Fibroblast of gingiva (primary cell): ENCODE results near the gene TDRD5.

Experiments
- DNase-seq: peaks from one replicate; pipeline ENCODE4 v3.0.0-alpha.2; 2011; ENCODE audit warnings: low read depth

Gene TDRD5, protein sequence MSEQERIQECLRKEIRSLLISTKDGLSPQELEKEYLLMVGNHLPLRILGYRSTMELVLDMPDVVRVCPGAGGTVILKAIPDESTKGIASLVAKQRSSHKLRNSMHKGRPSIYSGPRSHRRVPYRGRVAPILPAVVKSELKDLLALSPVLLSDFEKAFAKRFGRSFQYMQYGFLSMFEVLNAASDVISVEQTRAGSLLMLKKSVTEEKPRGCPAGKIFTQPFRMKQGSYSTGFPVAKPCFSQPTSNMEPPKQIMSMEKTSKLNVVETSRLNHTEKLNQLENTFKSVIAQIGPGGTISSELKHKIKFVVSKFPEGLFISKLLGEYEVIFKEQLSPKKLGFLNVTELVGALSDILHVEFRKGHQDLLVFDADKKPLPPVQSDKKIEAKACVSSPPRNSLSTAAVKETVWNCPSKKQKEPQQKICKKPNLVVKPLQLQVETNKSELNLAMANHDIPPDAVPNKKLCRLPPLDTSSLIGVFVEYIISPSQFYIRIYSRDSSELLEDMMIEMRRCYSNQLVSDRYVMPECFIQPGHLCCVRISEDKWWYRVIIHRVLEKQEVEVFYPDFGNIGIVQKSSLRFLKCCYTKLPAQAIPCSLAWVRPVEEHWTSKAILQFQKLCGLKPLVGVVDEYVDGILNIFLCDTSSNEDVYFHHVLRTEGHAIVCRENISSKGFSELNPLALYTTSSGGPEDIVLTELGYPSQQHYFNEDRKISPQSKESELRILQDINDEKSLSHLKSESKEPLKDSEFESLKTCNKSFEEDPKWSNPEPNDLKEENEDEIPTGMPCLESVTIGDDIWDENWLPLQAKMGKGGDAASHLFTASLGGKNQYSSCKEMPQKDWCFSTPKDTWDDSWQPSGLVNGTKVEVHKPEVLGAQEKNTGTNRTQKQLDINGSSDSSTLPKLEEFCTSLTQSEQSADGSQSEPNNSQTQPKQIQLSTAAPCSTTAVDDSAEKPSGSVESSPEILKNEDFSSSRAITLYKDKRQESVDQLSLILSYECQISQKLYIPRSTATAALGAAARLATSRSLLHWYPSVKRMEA

DNA sequence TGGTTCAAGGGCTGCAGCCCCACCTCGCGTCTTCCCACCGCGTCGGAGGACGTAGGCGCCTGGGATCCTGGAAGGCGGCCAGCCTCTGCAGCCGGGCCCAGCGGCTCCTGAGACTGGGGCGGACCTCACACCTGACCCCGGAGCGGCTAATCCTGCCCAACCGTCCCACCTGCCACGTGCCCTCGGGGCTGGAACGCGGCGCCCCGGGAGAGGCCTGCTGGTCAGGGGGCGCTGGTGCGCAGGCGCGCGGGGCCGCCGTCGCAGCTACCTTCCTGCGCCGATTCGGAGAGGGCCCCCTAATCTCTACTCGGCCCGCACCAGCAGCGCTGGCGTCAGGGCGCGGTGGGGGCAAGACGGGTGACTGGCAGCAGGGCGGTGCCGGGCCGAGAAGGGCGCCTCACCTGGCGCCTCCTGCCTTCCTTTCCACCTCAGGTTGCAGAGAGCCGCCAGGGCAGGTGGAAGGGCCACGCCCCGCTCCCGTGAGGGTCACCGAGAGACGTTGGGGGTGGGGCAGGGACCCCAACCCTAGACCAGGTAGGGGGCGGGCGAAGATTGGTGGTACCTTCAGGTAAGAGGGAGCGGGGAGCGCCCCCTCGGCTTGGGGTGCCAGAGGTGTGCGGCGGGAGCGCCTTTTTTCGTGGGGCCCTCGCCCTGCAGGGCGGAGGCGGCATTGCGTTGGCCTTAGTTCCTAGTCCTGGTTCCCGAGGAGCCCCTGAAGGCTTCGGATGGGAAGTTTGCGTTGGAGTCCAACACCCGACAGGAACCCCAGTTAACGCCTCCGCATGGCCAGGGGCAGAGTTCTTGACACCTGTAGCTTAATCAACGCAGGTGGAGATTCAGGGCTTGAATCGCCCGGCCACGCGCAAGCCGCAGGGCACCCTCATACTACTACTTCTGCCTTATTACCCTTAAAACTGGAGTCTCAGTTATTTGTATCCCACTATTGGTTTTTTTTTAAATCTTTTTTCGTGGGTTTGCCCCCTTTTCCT, at the start of gene TDRD5:
TSS of gene TDRD5 (plus strand) at position 241 of the 989 bp plus-strand sequence. CDS start 784 bp downstream, outside the sequence.
- no peak for DNase-seq

DNA sequence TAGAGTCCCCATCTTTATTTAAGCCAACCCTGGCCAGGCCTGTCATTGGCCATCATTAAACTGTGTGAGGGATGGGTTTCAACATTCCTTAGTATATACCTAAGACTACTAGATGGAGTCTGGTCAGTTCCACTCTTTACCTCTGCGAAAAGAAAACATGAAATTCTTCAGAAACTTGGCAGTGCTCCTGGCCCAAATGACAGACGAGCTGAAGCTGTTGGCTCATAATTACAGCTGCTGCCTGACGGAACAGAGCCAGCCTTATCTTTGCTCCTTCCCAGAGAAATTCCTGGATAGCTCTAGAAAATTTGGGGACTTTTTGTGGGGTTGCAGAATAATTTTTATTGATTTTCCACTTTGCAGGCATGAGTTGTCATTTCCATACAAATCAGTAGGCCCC, 46.3 kb upstream of the TDRD5 start:
- DNase-seq, result no peak

DNA sequence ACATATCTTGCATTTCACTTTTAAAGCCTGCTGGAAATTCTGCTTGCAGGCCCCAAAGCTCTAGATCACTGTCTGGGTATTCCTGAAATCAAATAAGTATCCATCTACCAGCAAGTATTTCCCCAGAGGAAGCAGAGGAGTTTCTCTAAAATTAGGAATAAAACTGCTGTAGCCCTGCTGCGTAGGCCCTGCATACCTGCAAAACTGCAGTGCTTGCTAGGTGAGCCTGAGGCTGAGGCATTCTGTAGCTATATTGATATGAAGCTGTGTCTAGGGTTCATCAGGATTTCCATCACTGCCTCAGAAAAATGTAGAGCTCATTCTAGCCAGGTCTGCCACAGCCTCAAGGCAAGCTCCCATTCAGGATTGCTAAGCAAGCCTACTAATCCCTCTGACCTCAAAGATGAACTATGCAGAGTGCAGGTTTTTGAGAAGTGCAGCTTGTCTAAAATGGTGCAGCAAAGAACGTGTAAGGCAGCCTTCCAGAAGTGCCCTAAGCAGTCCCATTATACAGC, 44.6 kb upstream of the TDRD5 start:
- no peak for DNase-seq

DNA sequence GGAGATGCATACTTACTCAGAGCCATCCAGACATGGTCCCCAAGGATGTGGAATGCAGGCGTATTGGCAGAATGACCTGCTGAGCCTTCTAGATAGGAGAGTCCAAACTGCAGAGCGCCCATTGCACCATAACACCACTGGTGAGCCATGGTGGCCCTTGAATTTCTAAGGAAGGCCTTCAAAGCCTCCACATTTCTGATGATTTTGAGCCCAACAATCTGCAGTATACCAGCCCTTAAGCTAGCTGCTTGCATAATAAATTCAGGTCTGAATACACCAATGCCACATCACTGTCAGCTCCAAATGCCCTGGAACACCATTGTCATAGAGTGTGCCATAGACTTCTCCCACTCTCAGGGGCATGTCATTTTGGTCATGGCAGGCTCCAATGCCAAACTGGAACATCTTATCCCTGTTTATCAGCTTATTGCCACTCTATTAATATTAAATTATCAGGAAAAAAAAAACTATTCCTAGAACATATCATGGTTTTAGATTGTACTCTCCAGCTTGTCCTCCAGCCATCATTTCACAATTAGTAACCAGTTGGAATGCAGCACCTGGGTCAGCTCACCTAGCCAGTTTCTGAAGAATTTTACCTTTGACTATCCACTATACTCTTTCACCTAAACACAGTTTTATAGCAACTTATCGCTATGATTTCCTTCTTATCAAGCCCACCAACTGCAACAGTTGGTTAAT, 42.8 kb upstream of the TDRD5 start:
- DNase-seq, result no peak

DNA sequence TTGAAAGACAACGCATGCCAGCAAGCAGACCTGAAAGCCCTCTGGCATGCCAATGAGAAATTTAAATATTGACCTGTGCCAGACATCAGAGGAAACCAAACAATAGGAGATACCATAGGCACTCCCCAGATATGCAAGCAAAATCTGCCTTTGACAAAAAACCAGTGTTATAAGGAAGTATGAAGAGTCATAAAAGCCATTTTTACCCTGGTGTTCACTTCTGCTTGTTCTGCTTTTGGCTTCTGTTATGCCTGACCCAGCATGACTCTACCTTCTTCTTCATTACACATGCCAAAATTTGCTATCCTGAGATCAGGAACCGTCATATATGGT, 42.3 kb upstream of the TDRD5 start:
- DNase-seq, result no peak

DNA sequence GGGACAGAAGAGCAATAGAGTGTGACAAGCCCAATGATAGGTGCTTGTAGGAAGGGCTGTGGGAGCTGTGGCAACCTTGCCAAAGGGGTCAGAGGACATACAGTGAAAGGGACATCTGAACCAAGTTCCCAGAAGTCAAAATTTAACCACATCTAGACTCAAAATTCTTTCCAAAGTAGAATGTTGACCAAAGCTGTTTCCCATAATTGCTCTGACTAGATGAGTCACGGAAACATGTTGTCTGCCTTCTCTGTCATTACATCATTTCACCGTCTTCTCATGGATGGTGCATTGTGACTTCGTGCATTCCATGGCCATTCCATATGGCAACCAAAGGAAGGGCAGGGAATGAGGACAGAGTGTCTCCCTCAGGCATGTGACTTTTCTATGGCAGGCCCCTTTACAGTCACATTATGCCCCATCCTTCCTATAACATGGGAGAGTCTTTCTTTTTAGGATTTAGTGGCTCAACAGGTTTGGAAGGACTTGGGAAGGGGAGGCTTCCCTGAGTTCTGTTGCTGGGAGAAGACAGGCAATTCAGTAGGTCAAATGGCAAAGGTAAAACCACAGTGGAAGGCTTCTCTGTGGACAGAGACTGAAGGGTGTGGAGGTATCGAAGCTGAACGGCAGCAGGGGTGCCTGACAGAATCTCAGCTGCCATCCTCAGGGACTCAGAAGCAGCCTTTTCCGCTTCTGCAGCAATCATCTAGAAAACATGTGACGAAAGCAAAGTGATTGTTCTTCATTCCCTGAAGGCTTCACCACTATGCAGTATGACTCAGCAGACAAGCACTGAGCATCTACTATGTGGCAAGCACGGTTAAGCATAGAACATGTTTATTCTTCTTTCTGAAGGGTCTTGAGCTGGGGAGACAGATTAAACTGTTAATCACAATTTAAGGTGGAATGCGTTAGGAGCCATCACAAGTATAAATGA, 40.6 kb upstream of the TDRD5 start:
- DNase-seq, result peak; percentile 17

DNA sequence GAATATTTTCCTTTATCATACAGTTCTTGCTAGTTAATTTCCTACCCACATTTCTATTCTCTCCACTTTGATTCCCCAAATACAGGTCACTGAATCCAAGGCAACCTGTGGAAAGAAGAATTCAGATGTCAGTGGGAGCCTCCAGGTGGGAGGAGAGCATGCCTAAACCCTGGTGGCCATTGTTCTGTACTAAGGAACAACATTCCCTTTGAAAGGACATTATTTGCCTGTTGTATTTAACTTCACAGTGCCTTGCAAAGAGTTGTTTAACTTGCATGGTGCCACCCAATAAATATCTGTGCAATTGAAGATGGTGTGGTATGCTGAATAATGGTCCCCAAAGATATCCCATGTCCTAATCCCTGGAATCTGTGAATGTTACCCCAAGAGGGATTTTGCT, 37.2 kb upstream of the TDRD5 start:
- no peak for DNase-seq

DNA sequence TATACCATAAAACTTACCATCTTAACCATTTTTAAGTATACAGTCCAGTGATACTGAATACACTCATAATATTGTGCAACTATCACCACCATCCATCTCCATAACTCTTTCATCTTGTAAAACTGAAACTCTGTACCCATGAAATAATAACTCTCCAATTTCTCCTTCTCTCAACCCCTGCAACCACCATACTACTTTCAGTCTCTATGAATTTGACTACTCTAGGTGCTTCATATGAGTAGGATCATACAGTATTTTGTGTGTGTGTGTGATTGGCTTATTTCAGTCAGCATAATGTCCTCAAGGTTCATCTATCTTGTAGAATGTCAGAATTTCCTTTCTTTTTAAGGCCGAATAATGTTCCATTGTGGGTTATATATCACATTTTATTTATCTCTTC, 33.6 kb upstream of the TDRD5 start:
- DNase-seq, result no peak

DNA sequence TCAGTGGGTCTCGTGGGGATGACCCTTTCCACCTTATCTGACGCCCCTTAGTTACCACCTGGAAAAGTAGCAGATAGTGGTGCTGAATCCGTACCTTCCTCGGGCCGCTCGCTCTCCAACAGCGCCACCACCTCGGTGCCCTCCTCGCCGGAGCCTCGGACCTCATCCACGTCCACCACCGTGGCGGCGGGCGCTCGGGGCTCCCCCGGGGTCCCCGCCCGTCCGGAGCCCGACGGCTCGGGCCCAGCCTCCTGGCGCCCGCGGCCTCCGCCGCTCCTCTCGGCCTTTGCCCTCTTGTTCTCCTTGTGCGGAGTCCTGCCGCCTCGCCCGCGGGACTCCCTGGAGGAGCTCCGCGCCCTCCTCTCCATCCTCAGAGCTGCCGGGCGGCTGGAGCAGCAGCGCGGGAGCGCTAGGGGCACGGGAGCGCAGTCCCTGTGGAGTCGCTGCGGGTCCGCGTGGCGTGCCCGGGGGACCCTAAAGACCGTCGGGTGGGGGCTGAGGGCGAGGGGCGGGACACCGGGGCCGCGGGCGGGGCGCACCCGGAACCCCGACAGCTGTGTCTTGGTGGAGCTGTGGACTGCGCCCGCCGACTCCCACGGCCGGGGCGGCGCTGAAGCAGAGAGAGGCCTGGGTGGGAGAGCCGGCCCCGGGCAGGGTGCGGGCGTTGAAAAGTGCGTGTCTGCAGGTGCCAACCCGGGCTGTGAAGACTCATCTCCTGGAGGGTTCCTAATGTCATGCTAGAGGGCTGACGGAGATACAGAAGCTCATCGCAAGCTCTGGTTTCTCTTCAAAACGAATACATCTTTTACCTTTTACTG, 15.9 kb upstream of the TDRD5 start, which contains the start of gene NPHS2:
TSS of gene NPHS2 (minus strand) at position 452 of the 818 bp plus-strand sequence. CDS start at position 368, 84 bp downstream.
- DNase-seq, result no peak

DNA sequence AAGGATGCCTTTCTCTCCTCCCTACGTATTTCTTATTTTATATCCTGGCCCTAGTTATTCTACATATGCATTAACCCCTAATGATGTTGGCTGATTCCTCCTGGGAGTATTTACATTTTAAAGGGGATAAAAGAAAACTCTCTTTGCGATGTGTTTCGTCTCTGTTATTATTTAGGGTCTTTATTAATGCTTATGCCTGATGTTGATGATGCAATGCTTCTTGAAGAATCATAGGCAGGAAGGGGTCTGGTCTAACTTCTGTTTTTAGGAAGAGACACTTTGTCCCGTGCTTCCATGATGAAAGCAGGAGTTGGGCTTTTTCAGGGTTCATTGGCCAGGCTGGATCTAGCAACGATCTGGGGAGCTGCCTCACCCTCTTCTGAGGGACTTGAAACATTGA, 15.1 kb upstream of the TDRD5 start:
- no peak for DNase-seq

DNA sequence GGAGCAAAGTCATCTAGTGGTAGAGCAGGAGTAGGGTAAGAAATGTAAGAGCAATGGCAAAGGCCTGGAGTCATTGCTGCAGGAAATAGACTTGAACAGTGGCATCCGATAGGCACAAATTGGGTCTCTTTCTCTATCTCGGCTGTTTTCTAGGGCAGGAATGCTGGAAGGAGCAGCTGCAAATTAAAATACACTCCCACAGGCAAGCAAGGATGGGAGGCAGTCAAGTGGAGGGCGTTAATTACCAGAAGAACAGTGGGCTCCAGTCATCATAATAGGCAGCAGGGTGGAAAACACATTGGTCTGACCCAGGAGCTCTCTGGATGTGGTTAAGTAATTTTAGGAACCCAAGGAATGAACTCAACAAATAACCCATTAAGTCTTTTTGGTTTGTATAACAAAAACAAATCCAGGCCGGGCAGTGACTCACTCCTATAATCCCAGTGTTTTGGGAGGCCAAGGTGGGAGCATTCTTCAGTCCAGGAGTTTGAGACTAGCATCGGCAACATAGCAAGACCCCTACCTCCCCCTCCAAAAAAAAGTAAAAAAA, 7.8 kb upstream of the TDRD5 start:
- no peak for DNase-seq

DNA sequence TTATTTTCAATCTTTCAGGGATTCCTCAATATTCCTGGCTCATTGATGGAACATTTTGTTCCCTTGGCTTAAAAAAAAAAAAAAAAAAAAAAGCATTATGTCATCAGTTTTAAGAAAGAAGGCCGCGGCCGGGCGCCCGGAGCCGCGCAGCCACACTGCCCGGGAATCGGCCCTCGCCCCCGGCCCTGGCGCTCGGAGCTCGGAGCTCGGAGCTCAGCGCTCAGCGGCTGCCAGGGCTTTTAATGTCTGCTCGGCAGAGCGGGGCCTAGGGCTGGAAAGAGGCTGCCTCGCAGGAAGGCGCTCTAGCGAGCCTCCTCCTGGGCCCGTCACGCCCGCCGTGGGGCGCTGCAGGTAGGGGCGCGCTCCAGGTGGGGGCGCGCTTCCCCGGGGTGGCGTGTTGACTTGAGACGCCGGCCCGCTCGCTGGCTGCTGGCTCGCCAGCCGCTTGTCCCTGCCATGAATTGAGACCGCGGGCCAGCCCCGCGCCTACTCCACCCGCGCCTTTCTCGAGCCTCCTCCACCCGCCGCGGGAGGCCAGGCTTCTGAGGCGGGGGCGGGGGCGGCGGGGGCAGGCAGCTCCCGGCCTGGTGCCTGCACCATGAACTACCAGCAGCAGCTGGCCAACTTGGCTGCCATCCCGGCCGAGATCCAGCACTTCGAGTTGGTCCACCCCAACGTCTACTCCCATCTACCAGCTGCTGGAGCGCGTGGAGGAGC, 5.4 kb upstream of the TDRD5 start:
- DNase-seq, result peak; percentile 33

DNA sequence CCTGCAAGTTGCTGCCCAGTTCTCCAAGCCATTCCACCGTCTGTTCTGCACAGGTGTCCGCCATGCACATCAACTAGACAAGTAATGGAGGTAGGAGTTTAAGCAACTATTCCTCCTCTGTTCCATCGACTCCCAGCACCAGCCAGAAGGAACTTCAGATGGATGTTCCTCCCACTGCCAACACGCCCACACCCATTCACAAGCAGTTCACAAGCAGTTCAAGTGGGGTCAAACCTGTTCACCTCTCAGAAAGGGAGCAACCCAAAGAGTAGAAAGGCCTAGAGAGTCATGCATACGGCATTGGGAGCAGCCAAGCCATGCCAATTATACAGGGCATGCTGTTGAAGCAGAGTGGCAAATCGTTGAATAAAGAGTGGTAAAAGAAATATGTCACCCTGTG, 4.3 kb upstream of the TDRD5 start:
- DNase-seq, result no peak

DNA sequence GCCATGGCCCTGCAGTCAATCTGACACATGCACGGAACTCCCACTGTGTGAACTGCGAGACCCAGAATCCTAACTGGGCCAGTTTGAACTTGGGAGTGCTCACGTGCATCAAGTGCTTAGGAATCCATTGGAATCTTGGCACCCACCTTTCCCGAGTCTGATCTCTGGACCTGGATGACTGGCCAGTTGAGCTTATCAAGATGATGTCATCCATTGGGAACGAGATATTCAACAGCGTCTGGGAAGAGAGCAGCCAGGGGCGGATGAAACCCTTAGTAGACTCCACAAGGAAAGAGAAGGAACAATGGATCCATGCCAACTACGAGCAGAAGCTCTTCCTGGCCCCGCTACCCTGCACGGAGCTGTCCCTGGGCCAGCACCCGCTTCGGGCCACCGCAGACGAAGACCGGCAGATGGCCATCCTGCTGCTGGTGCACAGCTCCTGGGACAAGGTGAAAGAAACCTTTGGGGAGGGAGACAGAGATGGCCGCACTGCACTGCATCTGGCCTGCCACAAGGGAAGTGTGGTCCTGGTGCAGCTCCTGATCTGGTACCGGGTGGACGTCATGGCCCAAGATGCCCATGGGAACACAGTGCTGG, 3.1 kb upstream of the TDRD5 start:
- no peak for DNase-seq

DNA sequence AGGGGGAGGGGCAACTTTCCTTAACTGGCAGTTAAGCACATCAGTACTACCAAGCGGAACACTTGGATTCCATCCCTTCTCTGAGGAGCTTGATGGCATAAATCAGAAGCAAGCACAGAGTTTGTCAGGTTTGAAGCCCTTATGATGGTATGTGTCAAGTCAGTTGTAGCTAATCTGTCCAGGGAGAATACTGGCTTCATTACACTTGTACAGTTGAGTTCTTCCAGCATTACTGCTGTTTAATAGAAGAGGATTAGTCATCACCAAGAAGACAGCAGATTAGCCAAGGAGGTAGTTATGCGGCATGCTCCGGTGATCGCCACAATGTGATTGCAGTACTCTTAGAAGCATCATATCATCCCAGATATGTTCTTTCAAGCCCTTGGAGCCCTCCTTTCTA, 2.1 kb upstream of the TDRD5 start:
- DNase-seq, result no peak

DNA sequence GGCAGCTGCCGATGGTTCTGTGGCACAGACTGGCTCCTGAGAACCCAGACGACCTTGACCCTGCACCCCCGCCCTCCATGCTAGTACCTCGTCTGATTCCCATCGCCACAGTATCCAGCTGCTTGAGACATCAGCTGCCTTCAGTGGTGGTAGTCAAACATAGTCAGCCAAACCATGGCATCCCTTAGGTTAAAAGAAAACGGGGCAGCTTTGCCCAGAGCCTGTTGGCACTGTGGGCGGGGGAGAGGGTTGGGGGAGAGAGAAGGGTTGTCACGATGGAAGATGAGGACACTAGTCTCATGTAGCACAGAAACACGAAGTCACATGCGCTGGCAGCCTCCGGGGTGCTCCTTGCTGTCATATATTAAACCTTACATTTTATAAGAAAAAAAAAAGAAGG, 961 bp upstream of the TDRD5 start:
- DNase-seq, result no peak

DNA sequence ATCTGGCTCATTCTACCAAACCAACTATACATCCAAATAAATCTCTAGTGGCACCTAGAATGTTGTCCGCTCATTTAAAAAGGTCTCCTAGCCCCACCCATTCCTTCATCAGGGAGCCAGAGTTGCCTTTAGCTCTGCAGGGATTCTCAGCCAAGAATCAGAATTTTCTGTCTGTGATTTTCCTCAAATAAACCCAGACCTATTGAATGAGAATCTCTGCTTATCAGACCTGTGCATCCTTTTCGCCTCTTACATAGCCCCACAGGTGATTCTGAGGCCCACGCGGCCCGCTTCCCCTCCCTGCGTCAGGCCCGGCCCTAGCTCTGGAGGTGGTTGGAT, 410 bp upstream of the TDRD5 start:
- DNase-seq, result no peak

DNA sequence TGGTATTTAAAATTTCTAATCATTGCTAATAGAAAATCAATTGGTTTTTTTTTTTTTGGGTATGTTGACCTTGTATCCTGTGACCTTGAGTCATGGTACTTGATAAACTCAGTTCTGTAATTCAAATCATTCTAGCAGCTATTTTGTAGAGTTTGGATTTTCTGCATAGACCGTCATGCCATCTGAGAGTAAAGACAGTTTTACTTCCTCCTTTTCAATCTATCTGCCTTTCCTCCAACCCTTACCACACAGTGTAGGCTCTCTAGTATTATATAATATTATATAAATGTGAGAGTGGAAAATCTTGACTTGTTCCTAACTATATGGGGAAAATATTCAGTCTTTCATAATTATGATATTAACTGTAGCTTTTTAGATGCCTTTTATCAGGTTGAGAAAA, 7.0 kb downstream of the TDRD5 start:
- no peak for DNase-seq
